Mononuclear cell (primary cell): ENCODE measurements around the gene WDR5. TPM values are rescaled to one million over a fixed set of nuclear protein-coding genes. Genes with fewer than 3 reads are reported as not detected.

Experiments used
- H3K27me3 ChIP-seq: 2 replicates; pipeline ENCODE4 v1.6.0; 2011; ENCODE audit warnings: low read length, control low read depth; ENCODE audit not compliant: insufficient read depth
- H3K4me1 ChIP-seq: 2 replicates; pipeline ENCODE4 v1.5.1; 2011; ENCODE audit warnings: mild to moderate bottlenecking, low read length, control low read depth; ENCODE audit not compliant: insufficient read depth
- H3K4me3 ChIP-seq: 2 replicates; pipeline ENCODE4 v1.5.1; 2011; ENCODE audit warnings: mild to moderate bottlenecking, low read length, moderate library complexity
- H3K9me3 ChIP-seq: 2 replicates; pipeline ENCODE4 v1.5.1; 2011; ENCODE audit warnings: low read depth, mild to moderate bottlenecking, control low read depth, low read length
- total RNA-seq: library from RNA; depleted of rRNA; stranded (reverse); fragments of >200 nt; gene quantifications from one replicate; pipeline ENCODE4 v1.2.3, GENCODE V29; 2012

WDR5 gene
- total RNA-seq, 1 donor: 9.7 TPM

DNA sequence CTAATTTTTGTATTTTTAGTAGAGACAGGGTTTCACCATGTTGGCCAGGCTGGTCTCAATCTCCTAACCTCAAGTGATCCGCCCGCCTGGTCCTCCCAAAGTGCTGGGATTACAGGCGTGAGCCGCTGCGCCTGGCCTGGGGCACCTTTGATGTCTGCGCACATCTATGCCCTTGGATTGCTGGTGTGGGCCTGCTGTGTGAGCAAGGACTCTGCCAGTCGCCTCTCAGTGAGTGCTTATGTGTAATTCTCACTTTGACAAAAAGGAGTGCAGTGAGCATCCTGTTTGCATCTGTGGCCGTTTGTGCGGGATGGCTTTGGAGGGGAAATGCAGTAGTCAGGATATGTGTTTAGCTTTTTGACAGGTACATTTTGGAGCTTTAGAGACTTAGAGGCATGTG is 9.4 kb downstream of the WDR5 start:
- Histone ChIP-seq H3K4me3 (no peak overlapping the region), H3K9me3 (no peaks in the 10 kb centered on the region), H3K4me1 (no peaks in the 10 kb centered on the region), H3K27me3 (no peaks in the 10 kb centered on the region)

GRCh38 chr9:134146774-134147493 is 11.1 kb downstream of the WDR5 start:
- Histone ChIP-seq H3K4me3 (no peak overlapping the region), H3K9me3 (no peaks in the 10 kb centered on the region), H3K4me1 (no peaks in the 10 kb centered on the region), H3K27me3 (no peaks in the 10 kb centered on the region)

GRCh38 chr9:134149380-134149779 is 13.5 kb downstream of the WDR5 start:
- no peaks in the 10 kb centered on the region for H3K27me3 ChIP-seq
- no peak overlapping the region for H3K4me3 ChIP-seq
- no peaks in the 10 kb centered on the region for H3K9me3 ChIP-seq
- no peaks in the 10 kb centered on the region for H3K4me1 ChIP-seq

GRCh38 chr9:134150557-134151214 is 14.8 kb downstream of the WDR5 start:
- Histone ChIP-seq H3K4me3 (no peak overlapping the region), H3K27me3 (no peaks in the 10 kb centered on the region), H3K9me3 (no peaks in the 10 kb centered on the region), H3K4me1 (no peaks in the 10 kb centered on the region)

DNA sequence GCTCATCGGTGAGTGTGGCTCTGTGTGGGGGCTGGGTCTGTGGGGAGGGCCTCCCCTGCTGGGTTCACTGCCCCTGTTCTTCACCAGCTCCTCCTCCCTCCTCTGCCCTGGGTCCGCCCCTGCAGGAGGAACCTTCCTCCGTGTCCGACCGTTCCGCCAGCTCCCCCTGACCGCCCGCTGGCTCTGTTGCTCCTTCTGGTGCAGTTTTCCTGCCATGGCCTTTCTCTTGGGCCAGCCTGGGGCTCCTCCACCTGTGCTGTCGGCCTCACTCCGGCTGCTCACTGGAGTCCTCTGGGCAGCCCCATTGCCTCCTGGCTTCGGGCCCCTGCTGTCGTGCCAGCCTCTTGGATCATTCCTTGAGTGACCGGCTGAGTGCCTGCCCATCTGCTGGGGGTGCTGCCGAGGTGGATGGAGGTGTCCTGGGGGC is 16.2 kb downstream of the WDR5 start:
- Histone ChIP-seq H3K9me3 (no peaks in the 10 kb centered on the region), H3K4me1 (no peaks in the 10 kb centered on the region), H3K4me3 (no peak overlapping the region), H3K27me3 (no peaks in the 10 kb centered on the region)

DNA sequence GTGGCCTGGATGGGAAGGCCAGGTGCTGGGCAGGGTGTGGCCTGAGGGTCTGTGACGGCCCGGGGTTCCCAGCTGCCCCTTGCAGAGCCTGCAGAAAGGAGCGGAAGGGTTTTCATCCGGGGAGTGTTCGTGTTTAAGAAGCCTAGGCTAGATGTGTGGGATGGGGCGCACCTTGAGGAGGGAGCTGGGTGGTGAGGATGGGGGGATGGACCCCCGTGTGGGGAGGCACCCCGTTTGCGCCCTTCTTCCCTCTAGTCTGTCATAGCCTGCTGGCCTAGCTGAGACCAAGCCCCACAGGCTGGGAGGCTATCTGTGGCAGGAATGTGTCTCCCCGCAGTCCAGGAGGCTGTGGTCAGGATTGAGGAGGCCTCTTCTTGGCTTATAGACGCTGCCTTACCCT is 16.6 kb downstream of the WDR5 start:
- Histone ChIP-seq H3K27me3 (no peaks in the 10 kb centered on the region), H3K4me1 (no peaks in the 10 kb centered on the region), H3K4me3 (no peak overlapping the region), H3K9me3 (no peaks in the 10 kb centered on the region)

DNA sequence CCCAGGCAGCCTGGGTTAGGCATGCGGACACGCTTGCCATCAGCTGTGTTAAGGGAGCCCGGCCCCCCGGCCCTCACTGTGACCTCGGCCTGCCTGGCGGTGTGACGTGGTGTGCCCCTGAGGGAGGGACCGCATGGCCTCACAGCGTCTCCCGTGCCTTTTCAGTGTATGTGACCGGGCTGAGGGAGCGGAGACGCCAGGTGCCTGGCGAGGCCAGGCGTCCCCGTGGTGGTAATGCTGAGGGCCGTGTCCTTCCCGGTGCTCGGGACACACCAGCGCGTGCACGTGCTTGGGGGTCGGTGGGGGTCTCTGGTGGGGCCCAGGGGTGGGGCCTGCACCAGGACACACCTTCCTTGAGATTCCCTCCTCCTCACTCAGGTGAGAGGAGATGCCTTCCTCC is 17.6 kb downstream of the WDR5 start:
- H3K4me1 ChIP-seq: no peaks in the 10 kb centered on the region
- H3K4me3 ChIP-seq: no peak overlapping the region
- H3K27me3 ChIP-seq: no peaks in the 10 kb centered on the region
- no peaks in the 10 kb centered on the region for H3K9me3 ChIP-seq

DNA sequence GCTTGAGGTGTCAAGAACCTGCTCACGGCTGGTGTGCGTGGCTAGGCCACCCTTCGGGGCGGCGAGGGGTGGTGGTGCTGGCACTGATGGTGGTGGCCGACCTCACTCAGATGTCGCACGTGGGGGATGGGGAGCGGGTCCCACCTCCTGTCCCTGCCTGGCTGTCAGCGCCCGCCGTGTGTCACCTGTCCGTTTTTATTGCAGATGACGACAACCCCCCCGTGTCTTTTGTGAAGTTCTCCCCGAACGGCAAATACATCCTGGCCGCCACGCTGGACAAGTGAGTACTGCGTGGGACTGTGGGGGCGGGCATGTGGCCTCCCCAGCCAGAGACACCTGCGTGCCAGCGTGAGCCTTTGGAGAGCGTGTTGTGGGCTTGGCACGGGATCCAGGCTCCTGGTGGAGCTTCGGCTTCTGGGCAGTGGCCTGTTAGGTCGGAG is 18.4 kb downstream of the WDR5 start:
- Histone ChIP-seq H3K4me1 (no peaks in the 10 kb centered on the region), H3K9me3 (no peaks in the 10 kb centered on the region), H3K4me3 (no peak overlapping the region), H3K27me3 (no peaks in the 10 kb centered on the region)

DNA sequence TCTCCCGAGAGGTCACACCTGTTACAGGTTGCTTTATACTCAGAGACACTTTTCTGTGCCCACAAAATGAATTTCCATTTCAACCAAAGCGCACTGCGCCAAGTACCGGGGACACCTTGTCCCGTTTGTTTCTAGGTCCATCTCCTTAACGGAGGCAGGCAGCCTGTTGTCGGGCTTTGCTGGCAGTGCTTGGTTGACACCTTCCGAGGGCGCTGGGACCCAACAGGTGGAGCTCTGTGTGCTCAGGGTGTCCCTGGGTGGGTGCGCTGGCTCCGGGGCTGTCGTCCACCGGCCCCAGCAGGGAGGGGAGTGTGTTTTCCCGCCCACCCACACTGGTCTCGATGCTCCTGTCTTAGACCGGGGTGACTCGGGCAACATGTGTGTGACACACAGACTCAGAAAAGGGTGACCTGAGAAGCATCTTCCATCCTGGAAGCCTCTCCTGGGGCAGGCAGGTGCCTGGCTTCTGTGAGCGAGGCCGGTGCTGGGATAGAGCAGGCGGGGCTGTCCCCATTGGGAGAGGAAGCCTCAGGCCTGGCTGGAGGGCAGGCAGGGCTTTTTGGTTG is 20.0 kb downstream of the WDR5 start:
- no peaks in the 10 kb centered on the region for H3K9me3 ChIP-seq
- no peak overlapping the region for H3K4me3 ChIP-seq
- H3K4me1 ChIP-seq: no peaks in the 10 kb centered on the region
- no peaks in the 10 kb centered on the region for H3K27me3 ChIP-seq

- no peaks in the 10 kb centered on the region for H3K9me3 ChIP-seq
- no peak overlapping the region for H3K4me3 ChIP-seq
- no peaks in the 10 kb centered on the region for H3K27me3 ChIP-seq
- no peaks in the 10 kb centered on the region for H3K4me1 ChIP-seq
Measured at GRCh38 chr9:134156564-134157377, 20.9 kb downstream of the WDR5 start.

DNA sequence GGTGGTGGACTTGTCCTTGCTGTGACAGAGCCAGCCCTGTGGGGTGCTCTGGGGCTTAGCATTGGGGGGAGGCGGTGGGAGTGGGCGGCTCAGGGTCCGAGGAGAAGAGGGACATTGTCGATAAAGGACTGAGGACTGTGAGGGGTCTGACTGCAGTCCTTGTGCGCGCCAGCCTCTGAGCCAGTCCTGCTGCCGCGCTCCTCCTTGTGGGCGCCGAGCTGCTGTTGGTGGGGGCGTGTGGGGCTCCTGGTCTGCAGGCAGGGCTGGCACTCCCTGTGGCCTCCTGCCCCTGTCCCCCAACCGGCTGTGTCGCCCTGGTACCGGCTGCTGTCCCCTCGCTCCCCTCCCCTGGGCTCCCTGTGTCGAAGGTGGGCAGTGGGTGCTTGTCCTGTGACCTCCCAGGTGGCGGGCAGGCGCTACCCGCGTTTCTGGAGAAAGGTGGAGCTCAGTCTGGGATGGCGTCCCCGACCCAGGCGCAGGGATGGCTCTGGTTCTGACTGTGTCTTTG is 21.6 kb downstream of the WDR5 start:
- no peaks in the 10 kb centered on the region for H3K9me3 ChIP-seq
- peaks cover 2% of the 10 kb centered on the region for H3K4me1 ChIP-seq
- H3K4me3 ChIP-seq: no peak overlapping the region
- no peaks in the 10 kb centered on the region for H3K27me3 ChIP-seq

DNA sequence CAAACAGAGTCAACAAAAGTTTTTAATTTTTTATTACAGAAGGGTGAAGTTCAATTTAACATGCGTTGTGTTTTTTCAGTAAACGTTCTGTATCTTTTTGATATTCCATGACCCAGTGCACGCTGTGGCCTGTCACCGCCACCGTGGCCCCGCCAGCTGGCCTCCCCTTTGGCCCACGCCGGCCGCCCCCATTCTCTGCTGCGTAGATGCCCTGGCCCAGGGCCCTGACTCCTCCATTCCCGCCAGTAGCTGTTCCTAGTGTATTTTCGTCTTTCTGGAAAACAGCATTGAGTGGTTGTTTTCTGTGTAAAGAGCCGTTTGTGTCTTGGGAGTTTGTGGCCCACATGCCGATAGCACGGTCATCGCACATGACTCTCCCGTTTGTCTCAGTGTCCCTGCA is 22.4 kb downstream of the WDR5 start:
- H3K9me3 ChIP-seq: no peaks in the 10 kb centered on the region
- H3K4me1 ChIP-seq: peaks cover 10% of the 10 kb centered on the region
- H3K27me3 ChIP-seq: no peaks in the 10 kb centered on the region
- H3K4me3 ChIP-seq: no peak overlapping the region

- H3K4me1 ChIP-seq: peaks cover 13% of the 10 kb centered on the region
- H3K4me3 ChIP-seq: no peak overlapping the region
- no peaks in the 10 kb centered on the region for H3K27me3 ChIP-seq
- no peaks in the 10 kb centered on the region for H3K9me3 ChIP-seq
Measured at GRCh38 chr9:134158753-134159392, 23.0 kb downstream of the WDR5 start.

DNA sequence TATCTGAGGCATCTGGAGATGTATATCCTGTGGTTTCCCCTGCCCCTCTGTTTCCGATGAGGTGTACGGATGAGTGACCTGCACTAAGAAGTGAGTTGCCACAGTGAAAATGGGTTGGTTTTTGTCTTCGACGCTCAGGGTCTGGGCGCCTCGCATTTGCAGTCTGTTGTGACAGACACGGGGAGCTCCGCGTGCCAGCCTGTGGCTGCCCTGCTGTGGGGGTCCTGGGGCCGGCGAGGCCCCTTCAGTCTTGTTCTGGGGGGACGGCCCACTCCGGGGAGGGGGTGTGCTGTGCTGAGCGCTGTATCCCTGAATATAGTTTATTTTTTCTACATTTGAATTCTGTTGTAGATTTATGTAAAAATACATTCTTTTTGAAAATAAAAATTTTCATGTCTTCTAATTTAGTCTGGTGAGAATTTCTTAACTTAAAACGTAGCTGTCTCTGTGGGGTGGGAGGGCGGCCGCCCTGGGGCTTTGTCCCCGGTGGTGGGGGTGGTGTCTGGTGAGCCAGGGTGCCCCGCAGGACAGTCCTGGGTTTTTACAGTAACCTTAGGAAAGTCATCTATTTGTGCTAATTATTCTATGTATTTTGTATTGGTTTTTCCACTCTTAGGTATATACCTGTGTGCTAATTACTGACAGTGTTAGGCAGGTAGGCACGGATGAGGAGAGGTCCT is 23.8 kb downstream of the WDR5 start:
- Histone ChIP-seq H3K4me3 (no peak overlapping the region), H3K9me3 (no peaks in the 10 kb centered on the region), H3K27me3 (no peaks in the 10 kb centered on the region), H3K4me1 (peaks cover 13% of the 10 kb centered on the region)
